ENCODE data around the gene ISL2. TPM values are rescaled to one million over a fixed set of nuclear protein-coding genes. Genes with fewer than 3 reads are reported as not detected.

The ISL2 gene
- total and polyA plus RNA-seq, 4 donors = 0.03 to 0.14 TPM; not detected in 2

DNA sequence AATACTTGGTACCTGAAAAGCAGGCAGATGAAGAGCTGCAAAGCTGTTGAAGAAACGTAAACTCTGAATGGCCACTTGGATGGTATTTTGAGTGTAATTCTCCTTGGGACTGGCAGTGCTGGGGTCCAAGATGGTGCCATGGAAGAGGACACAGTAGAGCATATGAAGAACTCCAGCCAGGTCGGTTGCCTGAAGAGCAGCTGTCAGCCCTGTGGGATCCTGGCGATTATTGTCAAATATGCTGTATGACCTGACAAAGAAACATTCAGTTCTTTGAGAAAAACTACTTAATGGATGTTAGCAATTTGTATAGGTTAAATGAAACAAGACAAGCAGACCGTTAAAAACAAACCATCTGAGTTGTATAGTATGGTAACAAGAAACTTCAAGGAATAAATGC is 44.8 kb downstream of the ISL2 start:
- WGBS = 98% methylated on average over 4 of the region's 4 CpGs
- TF ChIP-seq HNF4G (IDR thresholded peaks at IDR 0.05) (no peak), GABPA (IDR thresholded peaks at IDR 0.05 in 1 of 2, conservative IDR thresholded peaks at IDR 0.05 in 1 of 2) (no peak), CTCF (IDR thresholded peaks at IDR 0.05; ENCODE audit: low read depth, low read length, missing input control) (no peak), TAF1 (conservative IDR thresholded peaks at IDR 0.05) (no peak), FOXA2 (IDR thresholded peaks at IDR 0.05) (no peak), SP1 (IDR thresholded peaks at IDR 0.05) (no peak), EGR1 (IDR thresholded peaks at IDR 0.05; ENCODE audit: low read depth in 2 of 2) (no peak), REST (IDR thresholded peaks at IDR 0.05) (no peak), RAD21 (IDR thresholded peaks at IDR 0.05) (no peak), NR2F2 (IDR thresholded peaks at IDR 0.05) (no peak), JUND (IDR thresholded peaks at IDR 0.05) (no peak), YY1 (IDR thresholded peaks at IDR 0.05) (no peak)
- TF ChIP-seq, protein P1, sequence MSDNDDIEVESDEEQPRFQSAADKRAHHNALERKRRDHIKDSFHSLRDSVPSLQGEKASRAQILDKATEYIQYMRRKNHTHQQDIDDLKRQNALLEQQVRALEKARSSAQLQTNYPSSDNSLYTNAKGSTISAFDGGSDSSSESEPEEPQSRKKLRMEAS (IDR thresholded peaks at IDR 0.05) = no peak
- TF ChIP-seq, protein P2, sequence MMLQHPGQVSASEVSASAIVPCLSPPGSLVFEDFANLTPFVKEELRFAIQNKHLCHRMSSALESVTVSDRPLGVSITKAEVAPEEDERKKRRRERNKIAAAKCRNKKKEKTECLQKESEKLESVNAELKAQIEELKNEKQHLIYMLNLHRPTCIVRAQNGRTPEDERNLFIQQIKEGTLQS (IDR thresholded peaks at IDR 0.05) = no peak
- Histone ChIP-seq H3K9ac (ENCODE audit: low read depth in 1 of 2, low read length in 2 of 2) (no peak overlapping the region), H3K4me1 (ENCODE audit: control insufficient read depth in 4 of 4, insufficient read depth in 4 of 4, low read length in 3 of 4) (peaks cover 2 to 13% (median 5%) of the 10 kb centered on the region in 4 donors), H3K27ac (ENCODE audit: low read depth in 1 of 2, low read length in 2 of 2) (no peak overlapping the region), H3K36me3 (ENCODE audit: control insufficient read depth in 4 of 4, insufficient read depth in 3 of 4, low read depth in 1 of 4, low read length in 3 of 4) (no peaks in the 10 kb centered on the region), H3K27me3 (ENCODE audit: control insufficient read depth in 4 of 4, insufficient read depth in 4 of 4, low read length in 3 of 4) (no peaks in the 10 kb centered on the region), H3K9me3 (ENCODE audit: control insufficient read depth in 4 of 4, low read length in 3 of 4) (no peaks in the 10 kb centered on the region), H3K4me3 (ENCODE audit: low read depth in 1 of 3, low read length in 3 of 3) (no peak overlapping the region)
- DNase-seq (ENCODE audit: low spot score) = no peak

GRCh38 chr15:76382987-76383728 is 46.6 kb downstream of the ISL2 start:
- 95% methylated on average over 2 of the region's 2 CpGs for WGBS

More at GRCh38 chr15:76382987-76383728, 46.6 kb downstream of the ISL2 start:
- H3K4me1 ChIP-seq (ENCODE audit: control insufficient read depth in 4 of 4, insufficient read depth in 4 of 4, low read length in 3 of 4) = no peaks in the 10 kb centered on the region
- no peak overlapping the region for H3K27ac ChIP-seq (ENCODE audit: low read depth in 1 of 2, low read length in 2 of 2)
- no peaks in the 10 kb centered on the region for H3K36me3 ChIP-seq (ENCODE audit: control insufficient read depth in 4 of 4, insufficient read depth in 3 of 4, low read depth in 1 of 4, low read length in 3 of 4)
- no peak overlapping the region for H3K9ac ChIP-seq (ENCODE audit: low read depth in 1 of 2, low read length in 2 of 2)
- H3K27me3 ChIP-seq (ENCODE audit: control insufficient read depth in 4 of 4, insufficient read depth in 4 of 4, low read length in 3 of 4) = no peaks in the 10 kb centered on the region
- TF ChIP-seq FOXA2 (IDR thresholded peaks at IDR 0.05) = no peak
- TF ChIP-seq REST (IDR thresholded peaks at IDR 0.05) = no peak
- no peak for TF ChIP-seq CTCF (IDR thresholded peaks at IDR 0.05; ENCODE audit: low read depth, low read length, missing input control)
- TF ChIP-seq HNF4G (IDR thresholded peaks at IDR 0.05) = no peak
- no peak for TF ChIP-seq JUND (IDR thresholded peaks at IDR 0.05)
- TF ChIP-seq, protein P1 (IDR thresholded peaks at IDR 0.05) = no peak
- H3K9me3 ChIP-seq (ENCODE audit: control insufficient read depth in 4 of 4, low read length in 3 of 4) = no peaks in the 10 kb centered on the region
- no peak for DNase-seq (ENCODE audit: low spot score)
- H3K4me3 ChIP-seq (ENCODE audit: low read depth in 1 of 3, low read length in 3 of 3) = no peak overlapping the region
